Daoy (cell line): Measurements from ENCODE around the gene TMED10. TPM values are rescaled to one million over a fixed set of nuclear protein-coding genes. Genes with fewer than 3 reads are reported as not detected.
"Not testable (repeated sequence)": the region's sequence is repeated elsewhere in the genome, so short reads cannot be mapped to it uniquely, and the experiment has no call there.

ENCODE experiments used
- DNase-seq: peaks from one replicate; pipeline ENCODE4 v3.0.0-alpha.2; 2015; ENCODE audit warnings: low read depth
- total RNA-seq: library from RNA; depleted of rRNA; stranded (reverse); fragments of >200 nt; shearing (Covaris generic); gene quantifications from 2 replicates; pipeline ENCODE4 v1.2.3, GENCODE V29; 2014

Gene TMED10
- total RNA-seq, 1 experiment from 2014 or later, result 298 TPM

DNA sequence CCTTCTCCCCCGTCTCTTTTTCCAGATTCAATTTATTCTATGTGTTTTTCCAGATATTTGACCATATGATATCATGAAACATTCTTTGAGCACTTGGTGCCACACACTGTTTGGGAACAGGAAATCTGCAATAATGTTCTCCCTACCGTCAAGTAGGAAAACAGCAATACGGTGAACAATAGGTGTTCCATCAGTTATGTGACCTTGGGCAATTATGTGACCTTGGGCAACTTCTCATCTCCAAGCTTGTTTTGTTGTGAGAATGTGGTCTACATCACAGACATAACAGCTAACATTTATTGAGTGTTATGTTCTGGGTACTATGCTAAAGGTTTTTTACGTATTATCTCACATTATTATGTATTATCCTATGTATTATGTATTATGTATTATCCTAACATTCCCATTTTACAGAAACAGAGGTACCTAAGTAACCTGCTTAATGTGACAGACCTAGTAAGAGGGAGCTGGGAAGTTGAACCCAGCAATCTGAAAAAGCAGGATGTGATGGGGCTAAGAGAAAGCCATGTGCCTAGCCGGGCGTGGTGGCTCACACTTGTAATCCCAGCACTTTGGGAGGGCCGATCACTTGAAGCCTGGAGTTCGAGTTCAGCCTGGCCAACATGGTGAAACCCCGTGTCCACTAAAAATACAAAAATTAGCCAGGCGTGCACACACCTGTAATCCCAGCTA, 48.4 kb downstream of the TMED10 start:
- DNase-seq, result no peak

DNA sequence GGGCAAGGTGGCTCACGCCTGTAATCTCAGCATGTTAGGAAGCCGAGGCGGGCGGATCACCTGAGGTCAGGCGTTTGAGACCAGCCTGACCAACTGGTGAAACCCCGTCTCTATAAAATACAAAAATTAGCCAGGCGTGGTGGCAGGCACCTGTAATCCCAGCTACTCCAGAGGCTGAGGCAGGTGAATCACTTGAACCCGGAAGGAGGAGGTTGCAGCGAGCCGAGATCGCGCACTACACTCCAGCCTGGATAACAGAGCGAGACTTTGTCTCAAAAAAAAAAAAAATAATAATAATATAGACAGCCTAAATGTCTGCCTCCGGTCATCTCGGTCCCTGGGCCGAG, 49.0 kb downstream of the TMED10 start:
- not testable (repeated sequence) for DNase-seq

DNA sequence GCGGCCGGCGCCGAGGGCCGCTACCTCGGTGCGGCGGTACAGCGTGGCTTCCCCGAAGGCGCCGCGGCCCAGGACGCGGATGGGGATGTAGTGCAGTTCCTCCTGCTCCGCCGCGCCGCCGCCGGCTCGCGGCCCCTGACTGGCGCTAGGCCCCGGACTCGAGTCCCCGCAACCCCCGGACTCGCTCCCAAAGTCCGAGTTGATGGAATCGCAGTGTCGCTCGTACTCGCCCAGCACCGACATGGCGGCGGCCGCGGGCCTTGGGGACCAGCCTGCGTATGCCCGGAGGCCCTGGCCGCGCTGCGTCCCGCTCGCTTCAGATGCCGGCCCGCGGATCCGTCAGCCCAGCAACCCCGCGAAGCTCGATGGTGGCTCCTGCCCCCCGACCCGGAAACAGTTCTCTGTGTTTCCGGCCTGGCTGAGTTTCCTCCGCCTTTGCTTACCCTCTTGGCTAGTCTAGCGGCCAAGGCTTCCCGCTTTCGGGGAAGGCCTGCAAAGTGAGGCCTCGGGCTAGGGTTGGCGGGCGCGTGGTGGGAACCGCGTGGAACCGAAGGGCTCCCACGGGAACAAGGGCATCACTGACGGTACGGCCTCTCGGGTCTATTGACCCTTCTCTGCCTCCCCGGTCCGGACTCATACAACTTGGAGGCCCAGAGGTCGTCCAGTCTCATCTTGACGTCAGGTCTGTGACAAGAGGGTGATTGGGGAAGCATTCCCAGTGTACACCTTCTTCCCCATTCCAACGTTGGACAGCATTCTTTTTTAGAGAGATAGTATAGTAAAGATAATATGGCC, 49.5 kb downstream of the TMED10 start, which contains the start of gene NEK9:
NEK9 (minus strand) TSS at position 370 of the 795 bp plus-strand sequence; CDS start at position 243, 127 bp downstream.
- DNase-seq, result peak; percentile 91

DNA sequence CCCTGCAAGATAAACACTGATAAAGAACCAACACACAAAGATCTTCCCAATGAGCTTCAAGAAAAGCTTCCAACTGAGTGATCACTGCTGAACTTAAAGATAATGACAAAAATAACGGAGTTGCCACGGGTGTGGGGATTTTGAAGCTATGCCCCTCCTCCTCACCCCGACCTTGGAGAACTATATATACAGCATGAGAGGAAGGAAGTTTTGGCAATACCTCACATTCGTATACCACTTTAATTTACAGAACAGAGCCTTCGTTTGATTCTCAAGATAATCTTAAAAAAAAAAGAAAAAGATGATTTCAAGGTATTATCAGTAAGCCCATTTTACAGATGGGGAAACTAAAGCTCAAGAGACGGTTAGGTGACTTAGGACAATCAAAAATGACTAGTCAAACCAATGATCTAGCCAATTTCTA, 50.3 kb downstream of the TMED10 start:
- DNase-seq, result peak; percentile 13

DNA sequence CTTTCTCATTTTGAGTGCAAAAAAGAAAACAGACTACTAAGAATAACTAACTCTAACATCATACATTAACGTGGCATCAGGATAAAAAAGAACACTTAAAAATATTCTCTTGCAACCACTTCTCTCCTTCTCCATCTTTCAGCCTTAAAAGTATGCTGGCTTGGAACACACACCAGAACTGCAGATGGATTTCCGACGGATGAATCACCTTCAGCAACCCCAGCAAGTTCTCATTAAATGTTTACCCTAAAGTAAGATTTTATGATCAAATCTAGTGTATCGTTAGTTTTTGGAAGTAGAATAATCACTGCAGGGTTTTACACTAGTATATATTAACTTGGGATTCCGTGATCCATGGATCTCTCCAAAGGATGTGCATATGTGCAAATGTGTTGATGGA, 50.8 kb downstream of the TMED10 start:
- peak; percentile 39 for DNase-seq

DNA sequence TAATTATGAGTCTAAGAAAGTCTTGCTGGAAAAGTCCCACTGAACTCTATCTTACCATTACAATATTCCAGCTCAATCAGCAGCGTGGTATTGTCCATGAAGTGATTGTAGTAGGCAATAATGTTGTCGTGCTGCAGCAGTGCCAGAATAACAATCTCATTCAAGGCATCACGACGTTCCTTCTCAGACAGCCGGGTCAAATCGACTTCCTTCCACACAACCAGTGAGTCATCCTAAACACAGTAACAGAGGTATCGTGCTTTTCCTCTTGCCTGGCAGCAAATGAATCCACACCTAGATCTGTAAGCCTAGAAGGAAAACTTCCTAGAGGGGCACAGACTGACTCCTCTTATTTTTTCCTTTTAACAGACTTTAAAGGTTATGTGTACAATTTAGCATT, 52.4 kb downstream of the TMED10 start:
- peak; percentile 79 for DNase-seq

DNA sequence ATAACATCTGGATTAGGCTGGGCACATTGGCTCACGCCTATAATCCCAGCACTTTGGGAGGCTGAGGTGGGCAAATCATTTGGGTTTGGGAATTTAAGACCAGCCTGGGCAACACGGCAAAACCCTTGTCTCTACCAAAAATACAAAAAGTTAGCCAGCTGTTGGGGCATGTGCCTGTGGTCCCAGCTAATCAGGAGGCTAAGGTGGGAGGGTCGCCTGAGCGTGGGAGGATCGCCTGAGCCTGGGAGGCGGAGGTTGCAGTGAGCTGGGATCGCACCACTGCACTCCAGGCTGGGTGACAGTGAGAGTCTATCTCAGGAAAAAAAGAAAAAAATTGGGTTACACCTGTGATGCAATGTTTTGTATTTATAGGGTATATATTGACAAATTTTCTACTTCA, 54.9 kb downstream of the TMED10 start:
- DNase-seq, result no peak

DNA sequence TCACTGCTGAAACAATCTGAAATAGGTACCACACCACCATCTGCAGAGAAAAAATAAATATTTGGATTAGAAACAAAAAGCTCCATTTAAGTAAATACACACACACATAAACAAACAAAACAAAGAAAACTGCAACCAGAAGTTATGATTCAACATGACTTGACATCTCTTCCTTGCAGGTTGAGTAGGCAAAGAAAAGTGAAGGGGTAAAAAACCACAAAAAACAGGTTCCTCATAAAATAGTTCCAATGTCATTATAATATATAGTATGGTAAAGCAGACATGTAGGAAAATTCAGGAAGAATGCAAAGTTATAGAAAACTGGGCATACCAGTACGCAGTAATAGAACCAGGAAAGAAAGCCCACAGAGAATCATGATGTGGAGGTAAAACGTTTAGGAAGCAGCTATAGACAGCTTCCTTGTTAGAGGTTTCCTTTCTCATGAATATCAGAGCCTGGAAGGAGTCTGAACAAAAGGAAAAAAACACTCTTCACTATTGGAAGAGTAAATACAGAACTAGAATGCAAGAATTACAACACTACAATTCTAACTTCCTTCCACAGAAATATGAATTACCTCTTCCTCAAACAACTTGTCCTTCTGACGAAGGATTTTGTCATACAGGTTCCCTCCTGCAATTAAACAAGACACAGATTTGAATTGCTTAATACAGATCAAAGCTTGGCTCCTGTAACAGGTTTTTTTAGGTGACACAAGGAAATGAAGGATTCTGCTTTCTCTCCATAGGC, 55.7 kb downstream of the TMED10 start:
- DNase-seq, result no peak

DNA sequence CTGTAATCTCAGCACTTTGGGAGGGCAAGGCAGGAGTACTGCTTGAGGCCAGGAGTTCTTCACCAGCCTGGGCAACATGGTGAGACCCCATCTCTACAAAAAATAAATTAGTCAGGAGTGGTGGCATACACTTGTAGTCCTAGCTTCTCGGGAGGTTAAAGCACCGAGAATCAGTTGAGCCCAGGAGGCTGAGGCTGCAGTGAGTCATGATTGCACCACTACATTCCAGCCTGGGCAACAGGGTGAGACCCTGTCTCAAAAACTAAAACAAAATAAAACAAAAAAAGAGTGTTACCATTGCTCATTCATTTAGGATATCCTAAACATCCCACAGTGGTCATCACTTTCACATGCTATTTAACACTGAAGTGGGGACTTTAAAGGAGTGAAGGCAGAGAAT, 57.4 kb downstream of the TMED10 start:
- peak; percentile 7 for DNase-seq

DNA sequence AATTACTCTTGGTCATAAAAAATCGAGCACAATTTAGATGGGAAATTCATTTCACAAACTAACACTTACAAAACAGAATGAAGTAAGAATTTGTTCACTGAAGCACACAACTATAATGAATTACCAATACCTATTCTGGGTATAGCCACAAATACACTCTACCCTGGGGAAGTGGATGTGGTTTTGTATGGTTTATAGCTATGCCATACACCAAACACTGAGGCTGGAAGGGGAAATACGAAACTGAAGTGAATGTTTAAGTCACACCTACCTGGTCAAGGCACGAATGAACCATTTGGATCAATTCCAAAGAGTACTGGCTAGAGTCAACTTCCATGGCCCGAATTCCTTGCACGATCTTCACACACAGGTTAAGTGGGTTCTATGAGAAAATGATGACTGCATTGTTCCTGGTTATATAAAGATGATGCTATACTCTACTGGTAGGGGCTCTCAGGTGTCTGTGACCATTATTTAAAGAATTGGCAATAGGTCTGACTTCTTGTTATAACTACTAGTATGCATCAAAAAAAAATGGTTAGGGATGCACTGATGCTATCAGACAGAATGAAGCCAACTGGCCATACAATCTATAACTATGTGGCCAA, 62.4 kb downstream of the TMED10 start:
- DNase-seq, result no peak

DNA sequence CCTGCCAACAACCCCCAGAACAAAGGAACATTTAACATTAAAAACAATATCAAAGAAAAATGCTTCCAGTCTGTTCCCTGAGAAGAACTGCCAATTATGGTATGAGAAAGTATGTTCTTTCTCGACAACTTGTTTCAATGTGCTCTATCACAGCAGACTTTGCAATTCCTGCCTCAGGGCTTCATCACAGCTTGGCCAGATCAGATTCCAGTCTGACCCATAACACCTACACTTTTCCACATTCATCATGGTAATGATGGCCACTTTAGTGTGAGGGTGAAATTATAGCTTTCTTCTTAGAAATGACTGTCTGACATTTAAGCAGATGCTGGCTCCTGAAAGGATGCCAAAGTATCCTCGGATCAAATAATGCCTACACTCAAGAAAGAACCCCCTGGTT, 66.5 kb downstream of the TMED10 start:
- DNase-seq, result no peak

DNA sequence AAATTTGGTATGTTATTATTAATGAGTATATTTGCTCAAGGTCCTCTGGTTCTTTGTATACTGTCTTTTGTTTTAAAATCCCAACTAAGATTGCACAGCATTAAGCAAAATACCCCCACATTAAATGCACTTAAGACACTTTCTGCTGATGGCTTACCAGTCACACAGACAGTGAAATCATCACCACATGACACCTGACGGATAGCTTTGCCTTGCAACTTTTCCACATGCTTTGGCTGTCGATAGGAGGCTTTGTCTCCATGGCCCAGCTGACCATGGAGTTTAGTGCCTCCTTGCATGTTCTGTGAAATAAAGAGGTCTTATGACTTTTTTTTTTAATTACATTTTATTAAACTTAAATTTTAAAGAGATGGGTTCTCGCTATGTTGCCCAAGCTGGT, 69.2 kb downstream of the TMED10 start:
- no peak for DNase-seq

DNA sequence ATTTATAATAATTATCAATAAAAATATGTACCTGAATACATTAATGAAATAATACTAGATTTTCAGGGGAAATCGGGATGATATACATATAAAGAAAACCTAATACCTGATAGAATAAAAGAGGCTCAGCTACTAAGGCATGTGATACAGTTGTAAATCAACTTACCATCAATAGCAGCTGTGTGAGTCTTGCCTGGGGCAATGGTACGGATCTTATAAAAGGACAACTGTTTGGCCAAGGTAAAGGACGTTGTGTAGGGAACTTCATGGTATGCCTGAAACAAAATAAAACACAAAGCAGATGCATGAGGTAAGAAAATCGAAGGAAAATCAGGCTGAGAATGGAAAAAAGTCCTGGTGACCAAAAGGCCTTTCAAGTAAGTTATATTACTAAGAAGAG, 74.9 kb downstream of the TMED10 start:
- DNase-seq, result no peak

DNA sequence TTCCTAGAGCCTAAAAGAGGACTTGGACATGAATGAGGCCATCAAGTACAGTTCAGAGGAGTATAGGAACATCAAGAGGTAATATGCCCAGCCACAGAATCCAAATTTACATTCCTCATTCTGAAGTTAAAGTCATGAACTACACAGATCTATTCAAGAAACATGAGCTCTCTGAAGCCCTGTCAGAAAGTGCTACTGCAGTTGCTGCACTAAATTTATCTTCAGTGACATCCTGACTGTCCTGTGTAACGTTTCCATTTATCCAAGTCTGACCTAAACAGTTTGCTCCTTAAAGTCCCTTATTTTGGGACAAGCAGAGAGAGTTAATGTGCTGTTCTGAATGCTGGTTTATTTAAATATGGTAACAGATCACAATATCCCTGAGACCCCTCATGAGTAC, 77.7 kb downstream of the TMED10 start:
- DNase-seq, result no peak

DNA sequence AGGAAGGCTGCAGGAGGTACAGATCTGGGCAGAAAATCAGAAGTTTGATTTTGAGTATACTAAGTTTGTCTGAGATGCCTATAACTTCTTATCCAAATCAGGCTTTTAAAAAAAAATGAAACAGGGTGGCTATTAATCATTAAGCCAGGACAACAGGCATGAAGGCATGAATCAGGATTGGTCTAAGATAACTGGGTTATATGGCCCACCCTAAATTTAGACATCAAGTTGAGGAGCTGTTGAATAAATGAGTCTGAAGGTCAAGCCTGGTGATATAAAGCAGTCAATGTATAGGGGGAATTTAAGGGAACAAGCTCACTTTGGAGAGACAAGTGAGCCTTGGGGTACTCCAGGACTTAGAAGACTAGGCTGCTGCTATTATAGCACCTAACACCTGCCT, 78.2 kb downstream of the TMED10 start:
- DNase-seq, result no peak

DNA sequence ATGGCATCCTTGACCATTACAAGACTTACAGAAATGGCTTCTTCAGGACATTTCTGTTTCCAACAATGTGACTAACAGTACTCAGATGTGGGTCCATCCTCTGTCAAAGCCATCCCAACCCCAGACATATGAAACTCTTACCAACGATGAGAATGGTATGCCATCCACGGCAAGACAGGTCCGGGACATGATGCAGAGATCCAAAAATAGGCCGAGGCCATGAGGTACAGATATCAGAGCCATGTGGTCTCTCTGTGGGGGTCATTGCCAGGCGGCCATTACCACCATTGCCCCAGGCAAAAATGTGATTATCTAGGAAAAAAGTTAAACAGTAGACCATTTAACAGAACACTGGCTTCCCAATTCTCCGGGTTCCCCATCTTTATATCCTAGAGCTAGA, 79.5 kb downstream of the TMED10 start:
- DNase-seq, result no peak

DNA sequence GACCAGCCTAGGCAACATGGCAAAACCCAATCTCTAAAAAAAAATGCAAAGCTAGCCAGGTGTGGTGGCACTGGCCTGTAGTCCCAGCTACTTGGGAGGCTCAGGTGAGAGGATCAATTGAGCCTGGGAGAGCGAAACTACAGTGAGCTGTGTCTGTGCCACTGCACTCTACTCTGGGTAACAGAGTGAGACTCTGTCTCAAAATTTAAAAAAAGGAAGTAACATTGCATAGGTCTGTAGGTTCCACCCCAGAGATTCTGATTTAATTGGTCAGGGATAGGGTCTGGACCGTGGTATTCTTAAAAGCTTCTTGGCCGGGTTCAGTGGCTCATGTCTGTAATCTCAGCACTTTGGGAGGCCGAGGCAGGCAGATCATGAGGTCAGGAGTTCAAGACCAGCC, 80.7 kb downstream of the TMED10 start:
- DNase-seq, result no peak

DNA sequence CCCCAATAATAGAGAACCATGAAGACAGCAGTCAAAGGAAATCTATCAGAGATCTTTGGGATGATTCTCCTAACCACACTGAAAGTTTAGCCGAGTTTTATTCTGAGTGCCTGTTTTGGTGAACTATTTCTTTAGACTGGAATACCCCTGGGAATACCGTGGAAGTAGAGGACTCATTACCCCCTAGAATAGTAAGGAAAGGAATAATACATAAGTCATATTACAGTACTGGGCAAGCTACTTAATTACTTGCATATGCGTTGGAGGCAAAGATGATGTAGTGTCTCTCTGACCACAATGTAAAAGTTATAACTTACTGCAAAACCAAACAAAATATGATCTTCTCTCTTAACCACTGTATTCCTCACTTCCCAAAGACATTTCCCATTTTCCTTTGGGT, 81.5 kb downstream of the TMED10 start:
- DNase-seq, result no peak

DNA sequence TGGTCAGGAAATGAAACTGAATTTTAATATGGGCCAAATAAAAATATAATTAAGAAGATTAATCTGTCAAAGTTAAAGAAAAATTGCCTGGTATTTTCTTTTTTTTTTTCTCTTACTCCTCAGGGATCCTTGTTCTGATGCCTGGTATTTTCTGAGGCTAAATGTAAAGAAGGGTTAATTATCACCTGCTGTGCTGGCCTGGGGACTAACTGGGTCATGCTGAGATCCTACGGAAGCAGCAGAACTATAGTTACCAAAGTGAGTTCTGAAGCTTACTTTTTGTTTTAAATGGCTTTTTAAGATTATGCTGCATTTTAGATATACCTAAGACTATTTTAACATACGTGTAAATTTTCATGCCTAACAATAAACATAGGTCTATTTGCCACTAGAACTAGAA, 83.7 kb downstream of the TMED10 start:
- no peak for DNase-seq

DNA sequence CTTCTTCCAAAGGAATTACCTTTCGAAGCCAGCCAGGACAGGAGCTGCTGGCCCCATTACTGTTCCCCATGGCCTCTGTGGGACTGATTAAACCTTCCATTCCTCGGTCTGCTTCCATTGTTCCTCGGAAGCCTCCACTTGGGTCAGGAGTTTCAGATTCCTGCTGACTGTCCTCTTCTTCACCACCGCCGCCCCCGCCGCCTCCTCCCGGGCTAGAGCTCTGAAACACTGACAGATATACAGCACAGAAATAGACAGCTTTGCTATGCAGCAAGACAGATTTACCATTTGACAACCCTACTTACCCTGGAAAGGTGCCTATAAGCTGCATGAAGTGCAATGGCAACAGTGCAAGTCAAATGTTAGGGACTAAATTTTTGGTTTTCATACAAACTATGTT, 85.2 kb downstream of the TMED10 start:
- no peak for DNase-seq

DNA sequence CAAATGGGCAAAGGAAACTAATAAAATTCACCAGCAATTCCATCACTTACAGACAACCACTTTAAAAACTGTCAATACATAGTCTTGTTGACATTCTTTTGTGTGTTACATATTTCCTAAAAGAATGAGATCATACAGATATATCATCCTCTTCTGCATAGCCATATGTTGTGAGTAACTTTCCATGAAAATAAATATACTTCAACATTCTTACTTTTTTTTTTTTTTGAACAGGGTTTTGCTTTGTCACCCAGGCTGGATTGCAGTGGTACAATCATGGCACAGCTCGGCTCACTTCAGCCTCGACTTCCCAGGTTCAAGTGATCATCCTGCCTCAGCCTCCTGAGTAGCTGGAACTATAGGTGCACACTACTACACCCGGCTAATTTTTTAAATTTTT, 86.1 kb downstream of the TMED10 start:
- DNase-seq, result no peak
